GM12878 (cell line): Measurements from ENCODE around the gene SIL1.

Source experiments
- EP300 ChIP-seq, 2 experiments: fragments of 150-350 bp in 1 of 2; IDR thresholded peaks; 2 replicates each; pipeline ENCODE4 v1.6.1; 2011 to 2012; ENCODE audit warnings: low read depth in 2 of 2, low read length in 2 of 2, borderline replicate concordance in 1 of 2, improper control_type of control experiment in 1 of 2, inconsistent platforms in 1 of 2; ENCODE audit not compliant: control insufficient read depth in 1 of 2
- JUND ChIP-seq: IDR thresholded peaks from 2 replicates; pipeline ENCODE4 v1.6.1; 2012; ENCODE audit warnings: low read depth, mild to moderate bottlenecking, low read length, improper control_type of control experiment, moderate library complexity
- MTA3 ChIP-seq: IDR thresholded peaks from 2 replicates; pipeline ENCODE4 v1.6.1; 2012; ENCODE audit warnings: low read length, inconsistent platforms, borderline replicate concordance
- RELA ChIP-seq: fragments of 450-650 bp; IDR thresholded peaks from 2 replicates; pipeline ENCODE4 v1.8.0; 2014; ENCODE audit warnings: borderline replicate concordance; ENCODE audit not compliant: partially characterized antibody
- TF ChIP-seq, protein P1 (sequence below), 3 experiments: IDR thresholded peaks in 2 of 3; conservative IDR thresholded peaks in 1 of 3; 2 replicates each; pipeline ENCODE4 v1.5.1; 2011; ENCODE audit warnings: low read depth in 3 of 3, low read length in 3 of 3, mild to moderate bottlenecking in 3 of 3, control low read depth in 2 of 3, moderate library complexity in 2 of 3, inconsistent platforms in 1 of 3, mixed read lengths in 1 of 3; ENCODE audit not compliant: control insufficient read depth in 2 of 3, insufficient read depth in 1 of 3; ENCODE audit errors: extremely low read depth in 1 of 3

DNA sequence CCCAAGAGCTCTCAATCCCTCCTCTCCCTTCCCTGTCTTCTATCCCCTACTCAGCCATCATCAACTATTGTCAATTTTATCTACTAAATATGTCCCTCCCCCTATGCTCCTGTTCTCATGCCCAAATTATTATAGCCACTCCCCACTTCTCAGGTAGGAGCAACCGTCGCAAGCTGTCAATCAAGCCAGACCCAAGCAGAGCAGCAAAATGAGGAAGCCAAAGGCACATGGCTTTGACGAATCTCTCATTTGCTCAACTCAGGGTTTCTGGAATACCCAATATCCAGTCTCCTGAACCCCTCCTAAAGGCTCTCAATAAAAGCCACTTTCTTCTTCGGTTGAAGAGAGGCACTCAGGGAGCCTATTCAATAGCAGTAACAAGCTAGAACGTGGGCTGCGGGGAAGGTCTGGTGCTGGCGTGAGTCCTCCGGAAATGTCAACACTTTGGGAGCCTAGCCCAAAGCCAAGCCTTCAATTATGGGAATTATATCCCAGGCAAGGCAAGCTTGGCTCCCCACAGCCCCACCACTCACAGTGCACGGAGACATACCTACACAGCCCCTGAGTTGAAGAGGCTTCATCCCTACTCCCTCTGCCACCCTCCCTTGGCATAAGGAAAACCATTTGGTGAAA, 47.7 kb downstream of the SIL1 start:
- TF ChIP-seq, protein P1, sequence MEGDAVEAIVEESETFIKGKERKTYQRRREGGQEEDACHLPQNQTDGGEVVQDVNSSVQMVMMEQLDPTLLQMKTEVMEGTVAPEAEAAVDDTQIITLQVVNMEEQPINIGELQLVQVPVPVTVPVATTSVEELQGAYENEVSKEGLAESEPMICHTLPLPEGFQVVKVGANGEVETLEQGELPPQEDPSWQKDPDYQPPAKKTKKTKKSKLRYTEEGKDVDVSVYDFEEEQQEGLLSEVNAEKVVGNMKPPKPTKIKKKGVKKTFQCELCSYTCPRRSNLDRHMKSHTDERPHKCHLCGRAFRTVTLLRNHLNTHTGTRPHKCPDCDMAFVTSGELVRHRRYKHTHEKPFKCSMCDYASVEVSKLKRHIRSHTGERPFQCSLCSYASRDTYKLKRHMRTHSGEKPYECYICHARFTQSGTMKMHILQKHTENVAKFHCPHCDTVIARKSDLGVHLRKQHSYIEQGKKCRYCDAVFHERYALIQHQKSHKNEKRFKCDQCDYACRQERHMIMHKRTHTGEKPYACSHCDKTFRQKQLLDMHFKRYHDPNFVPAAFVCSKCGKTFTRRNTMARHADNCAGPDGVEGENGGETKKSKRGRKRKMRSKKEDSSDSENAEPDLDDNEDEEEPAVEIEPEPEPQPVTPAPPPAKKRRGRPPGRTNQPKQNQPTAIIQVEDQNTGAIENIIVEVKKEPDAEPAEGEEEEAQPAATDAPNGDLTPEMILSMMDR (IDR thresholded peaks at IDR 0.05 in 2 of 3, conservative IDR thresholded peaks at IDR 0.05 in 1 of 3; ENCODE audit: control insufficient read depth in 2 of 3, extremely low read depth in 1 of 3, insufficient read depth in 1 of 3, low read depth in 3 of 3, low read length in 3 of 3) = no peak
- TF ChIP-seq MTA3 = no peak
- no peak for TF ChIP-seq EP300 (IDR thresholded peaks at IDR 0.05; ENCODE audit: borderline replicate concordance in 1 of 2, control insufficient read depth in 1 of 2, low read depth in 2 of 2, low read length in 2 of 2)
- TF ChIP-seq JUND = no peak
- TF ChIP-seq RELA = no peak
